ENCODE measurements around the gene PXDC1.

PXDC1 gene

DNA sequence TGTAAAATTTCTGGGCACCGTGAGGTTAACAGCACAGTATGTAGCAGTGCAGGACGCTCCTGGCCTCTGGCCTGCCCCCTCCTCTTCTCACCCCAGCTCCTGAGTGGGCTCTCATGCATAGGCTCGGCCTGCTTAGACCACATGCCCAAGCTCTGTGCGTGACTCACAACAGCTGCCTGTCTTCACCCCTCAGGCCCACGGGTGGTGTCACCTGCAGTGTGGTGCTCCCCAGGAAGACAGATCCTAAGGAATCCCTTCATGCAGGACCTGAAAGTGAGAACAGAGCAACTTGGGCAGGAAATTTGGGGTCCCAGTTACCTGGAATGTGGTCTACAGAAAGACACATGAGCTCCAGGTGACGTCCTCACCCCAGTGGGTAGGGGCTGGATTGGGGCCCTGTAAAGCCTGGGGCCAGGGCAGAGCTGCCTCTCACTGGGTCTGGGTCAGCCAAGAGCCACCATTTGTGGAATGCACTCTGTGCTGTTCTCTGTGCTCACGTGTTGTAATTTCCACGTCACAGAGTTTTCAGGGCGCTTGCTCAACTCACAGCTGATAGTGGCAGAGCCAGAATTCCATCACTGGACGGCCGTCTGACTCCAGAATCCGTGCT, 37.0 kb upstream of the PXDC1 start:
- TF ChIP-seq, protein P1, sequence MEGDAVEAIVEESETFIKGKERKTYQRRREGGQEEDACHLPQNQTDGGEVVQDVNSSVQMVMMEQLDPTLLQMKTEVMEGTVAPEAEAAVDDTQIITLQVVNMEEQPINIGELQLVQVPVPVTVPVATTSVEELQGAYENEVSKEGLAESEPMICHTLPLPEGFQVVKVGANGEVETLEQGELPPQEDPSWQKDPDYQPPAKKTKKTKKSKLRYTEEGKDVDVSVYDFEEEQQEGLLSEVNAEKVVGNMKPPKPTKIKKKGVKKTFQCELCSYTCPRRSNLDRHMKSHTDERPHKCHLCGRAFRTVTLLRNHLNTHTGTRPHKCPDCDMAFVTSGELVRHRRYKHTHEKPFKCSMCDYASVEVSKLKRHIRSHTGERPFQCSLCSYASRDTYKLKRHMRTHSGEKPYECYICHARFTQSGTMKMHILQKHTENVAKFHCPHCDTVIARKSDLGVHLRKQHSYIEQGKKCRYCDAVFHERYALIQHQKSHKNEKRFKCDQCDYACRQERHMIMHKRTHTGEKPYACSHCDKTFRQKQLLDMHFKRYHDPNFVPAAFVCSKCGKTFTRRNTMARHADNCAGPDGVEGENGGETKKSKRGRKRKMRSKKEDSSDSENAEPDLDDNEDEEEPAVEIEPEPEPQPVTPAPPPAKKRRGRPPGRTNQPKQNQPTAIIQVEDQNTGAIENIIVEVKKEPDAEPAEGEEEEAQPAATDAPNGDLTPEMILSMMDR (conservative IDR thresholded peaks at IDR 0.05; ENCODE audit: low read length): no peak
- DNase-seq (ENCODE audit: low read depth): no peak
- H3K4me3 ChIP-seq (ENCODE audit: low read length): no peak overlapping the region

DNA sequence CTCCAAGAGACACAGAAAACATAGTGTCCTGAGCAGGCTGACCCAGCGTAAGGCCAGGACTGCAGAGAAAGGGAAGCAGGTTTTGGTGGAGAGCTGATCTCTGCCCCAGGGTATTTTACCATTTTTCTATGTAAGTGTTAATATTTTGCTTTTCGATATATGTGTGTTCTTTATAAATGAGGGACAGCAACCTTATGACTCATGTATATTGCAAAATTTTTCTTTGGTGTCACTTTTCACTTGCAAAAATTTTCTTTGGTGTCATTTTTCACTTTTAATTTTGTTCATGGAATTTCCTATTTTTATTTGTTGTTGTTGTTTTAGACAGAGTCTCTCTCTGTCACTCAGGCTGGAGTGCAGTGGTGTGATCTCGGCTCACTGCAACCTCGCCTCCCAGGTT, 34.6 kb upstream of the PXDC1 start:
- DNase-seq (ENCODE audit: low read depth): no peak
- TF ChIP-seq, protein P1 (conservative IDR thresholded peaks at IDR 0.05; ENCODE audit: low read length): no peak
- H3K4me3 ChIP-seq (ENCODE audit: low read length): no peak overlapping the region

DNA sequence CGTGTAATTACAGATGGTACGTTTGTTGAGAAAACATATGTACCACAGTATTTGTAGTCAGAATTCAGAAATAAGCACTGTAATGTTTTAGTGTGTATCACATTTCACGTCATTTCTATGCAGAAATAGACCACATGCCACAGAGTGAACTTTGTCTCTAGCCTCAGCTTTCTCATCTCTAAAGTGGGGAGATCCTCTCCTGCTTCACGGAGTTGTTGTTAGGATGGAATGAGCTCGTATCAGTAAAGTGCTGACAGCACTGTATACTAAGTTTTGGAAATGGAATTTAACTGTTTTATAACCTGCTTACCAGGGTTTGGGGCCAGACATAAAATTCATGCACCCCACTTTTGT, 34.2 kb upstream of the PXDC1 start:
- no peak for DNase-seq (ENCODE audit: low read depth)
- TF ChIP-seq, protein P1 (conservative IDR thresholded peaks at IDR 0.05; ENCODE audit: low read length): no peak
- H3K4me3 ChIP-seq (ENCODE audit: low read length): no peak overlapping the region

DNA sequence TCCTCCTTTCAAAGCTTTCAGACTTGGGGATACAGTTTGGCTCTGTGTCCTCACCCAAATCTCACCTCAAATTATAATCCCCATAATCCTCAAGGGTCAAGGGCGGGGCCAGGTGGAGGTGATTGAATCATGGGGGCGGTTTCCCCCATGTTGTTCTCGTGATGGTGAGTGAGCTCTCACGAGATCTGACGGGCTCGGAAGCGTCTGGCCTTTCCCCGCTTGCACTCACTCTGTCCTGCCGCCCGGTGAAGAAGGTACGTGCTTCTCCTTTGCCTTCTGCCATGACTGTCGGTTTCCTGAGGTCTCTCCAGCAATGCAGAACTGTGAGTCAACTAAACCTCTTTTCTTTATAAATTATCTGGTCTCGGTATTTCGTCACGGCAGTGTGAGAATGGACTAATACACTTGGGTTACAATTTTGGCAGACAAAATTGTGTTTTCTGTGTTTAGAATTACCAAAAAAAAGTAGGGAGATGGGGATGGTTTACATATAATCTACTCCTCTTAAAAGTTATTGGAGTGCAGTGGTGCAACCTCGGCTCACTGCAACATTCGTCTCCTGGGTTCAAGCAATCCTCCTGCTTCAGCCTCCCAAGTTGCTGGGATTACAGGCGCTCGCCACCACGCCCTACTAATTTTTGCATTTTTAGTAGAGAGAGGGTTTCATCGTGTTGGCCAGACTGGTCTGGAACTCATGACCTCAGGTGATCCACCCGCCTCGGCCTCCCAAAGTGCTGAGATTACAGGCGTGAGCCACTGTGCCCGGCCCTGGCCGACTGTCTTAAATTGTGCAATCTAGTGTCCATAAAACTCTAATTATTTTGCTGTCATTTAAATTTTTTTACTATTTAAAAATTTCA, 33.6 kb upstream of the PXDC1 start:
- H3K4me3 ChIP-seq (ENCODE audit: low read length): no peak overlapping the region
- TF ChIP-seq, protein P1 (conservative IDR thresholded peaks at IDR 0.05; ENCODE audit: low read length): no peak
- DNase-seq (ENCODE audit: low read depth): no peak

DNA sequence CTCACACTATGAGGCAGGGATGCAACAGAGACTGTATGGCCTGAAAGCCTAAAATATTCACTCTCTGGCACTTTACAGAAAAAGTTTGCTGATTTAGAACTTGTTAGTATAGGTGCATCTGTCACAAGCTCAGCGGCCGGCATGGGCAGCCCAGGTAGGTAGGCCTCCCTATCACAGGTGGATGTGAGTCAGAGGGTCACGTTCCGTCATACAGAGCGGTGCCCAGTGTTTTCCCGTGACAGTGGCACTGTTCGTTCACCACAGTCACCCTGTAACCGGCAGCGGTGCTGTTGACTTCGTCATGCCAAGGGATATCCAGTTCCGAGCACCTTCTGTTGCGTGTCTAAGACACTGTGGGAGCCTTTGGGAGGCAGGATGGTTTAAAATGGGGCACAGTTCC, 32.9 kb upstream of the PXDC1 start:
- TF ChIP-seq, protein P1 (conservative IDR thresholded peaks at IDR 0.05; ENCODE audit: low read length): no peak
- no peak for DNase-seq (ENCODE audit: low read depth)
- H3K4me3 ChIP-seq (ENCODE audit: low read length): no peak overlapping the region

DNA sequence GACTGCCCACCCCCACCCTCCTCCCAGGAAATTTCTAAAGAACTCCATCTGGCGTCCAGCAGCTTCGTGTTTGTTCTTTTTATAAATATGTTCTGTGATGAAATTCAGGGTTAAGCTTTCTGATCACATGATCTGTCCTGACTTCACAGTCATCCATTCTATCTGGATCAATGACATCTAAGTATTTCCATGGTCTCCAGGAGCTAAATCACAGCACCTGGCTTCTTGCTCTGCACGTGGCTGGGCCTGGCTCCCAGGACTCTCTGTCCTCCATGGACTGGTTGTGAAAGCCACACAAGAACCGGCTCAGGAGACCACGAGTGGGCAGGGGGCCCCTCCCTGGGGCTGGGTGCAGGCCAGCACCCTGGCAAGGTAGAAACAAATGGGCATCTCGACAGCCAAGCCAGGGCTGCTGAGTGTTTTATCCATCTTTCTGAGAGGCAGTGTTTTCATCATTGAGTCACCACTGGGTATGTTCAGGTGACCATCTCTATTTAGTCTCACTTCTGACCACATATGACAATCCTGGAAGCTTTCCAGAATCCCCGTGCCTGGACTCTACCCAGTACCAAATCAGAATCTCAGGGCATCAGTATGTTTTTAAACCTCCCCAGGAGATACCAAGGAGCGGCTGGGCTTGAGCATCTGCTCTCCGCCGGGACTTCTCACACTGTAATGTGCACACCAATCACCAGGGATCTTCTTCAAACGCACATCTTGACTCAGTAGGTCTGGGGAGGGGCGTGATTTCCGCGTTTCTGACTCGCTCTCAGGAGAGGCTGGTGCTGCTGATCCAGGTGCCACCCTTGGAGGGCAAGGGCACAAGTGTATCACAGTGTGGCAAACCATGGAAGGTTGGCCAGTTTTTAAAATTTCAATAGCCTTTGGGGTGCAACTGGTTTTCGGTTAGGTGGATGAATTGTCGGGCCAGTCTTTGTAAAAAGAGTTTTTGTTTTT, 31.6 kb upstream of the PXDC1 start:
- no peak overlapping the region for H3K4me3 ChIP-seq (ENCODE audit: low read length)
- TF ChIP-seq, protein P1 (conservative IDR thresholded peaks at IDR 0.05; ENCODE audit: low read length): no peak

More for the DNA sequence above, 31.6 kb upstream of the PXDC1 start:
- DNase-seq (ENCODE audit: low read depth): peak; percentile 66

Measured in AG10803 (cell line).